Neural cell (in vitro differentiated cells): Measurements from ENCODE around the gene AS3MT. TPM values are rescaled to one million over a fixed set of nuclear protein-coding genes. Genes with fewer than 3 reads are reported as not detected.
A peak's percentile ranks its signal among the peaks of the same experiment; 100 is the strongest.

Experiments used
- H2AFZ ChIP-seq: fragments of 200-600, 300-800 bp; sonication (generic), shearing (Covaris generic); 2 replicates; pipeline ENCODE4 v1.6.0; 2014; ENCODE audit warnings: low read depth, mild to moderate bottlenecking, antibody characterized with exemption, low read length, moderate library complexity
- H3F3A ChIP-seq: fragments of 200-600 bp; shearing (Covaris generic); 2 replicates; pipeline ENCODE4 v1.6.1; 2016; ENCODE audit warnings: mild to moderate bottlenecking, moderate library complexity, mixed read lengths, antibody characterized with exemption, low read length; ENCODE audit not compliant: insufficient read depth, poor library complexity, severe bottlenecking
- H3K27ac ChIP-seq: fragments of 200-600, 300-800 bp; sonication (generic), shearing (Covaris generic); 2 replicates; pipeline ENCODE4 v1.5.1; 2014; ENCODE audit warnings: mild to moderate bottlenecking, low read length, moderate library complexity
- H3K27me3 ChIP-seq: fragments of 300-800, 200-600 bp; sonication (generic), shearing (Covaris generic); 2 replicates; pipeline ENCODE4 v1.6.0; 2014; ENCODE audit warnings: mild to moderate bottlenecking, low read depth, low read length, moderate library complexity; ENCODE audit not compliant: insufficient read depth
- H3K36me3 ChIP-seq: fragments of 300-800, 200-600 bp; sonication (generic), shearing (Covaris generic); 2 replicates; pipeline ENCODE4 v1.5.1; 2014; ENCODE audit warnings: mild to moderate bottlenecking, antibody characterized with exemption, low read length, moderate library complexity; ENCODE audit not compliant: insufficient read depth
- H3K4me2 ChIP-seq: fragments of 300-800, 200-600 bp; sonication (generic), shearing (Covaris generic); 2 replicates; pipeline ENCODE4 v1.6.0; 2014; ENCODE audit warnings: mild to moderate bottlenecking, low read length
- H3K4me3 ChIP-seq: fragments of 300-800, 200-600 bp; sonication (generic), shearing (Covaris generic); 2 replicates; pipeline ENCODE4 v1.5.1; 2014; ENCODE audit warnings: mild to moderate bottlenecking, low read length, moderate library complexity
- H3K79me2 ChIP-seq: fragments of 200-600 bp; shearing (Covaris generic); replicated peaks from 2 replicates; pipeline ENCODE4 v1.6.0; 2014; ENCODE audit warnings: mild to moderate bottlenecking, low read length, moderate library complexity; ENCODE audit not compliant: insufficient read depth
- H3K9ac ChIP-seq: fragments of 300-800, 200-600 bp; sonication (generic), shearing (Covaris generic); 2 replicates; pipeline ENCODE4 v1.6.1; 2016; ENCODE audit warnings: mild to moderate bottlenecking, low read length, mixed read lengths
- H3K9me2 ChIP-seq: fragments of 200-600 bp; shearing (Covaris generic); 2 replicates; pipeline ENCODE4 v1.6.1; 2016; ENCODE audit warnings: mild to moderate bottlenecking, low read length, mixed read lengths; ENCODE audit not compliant: insufficient read depth
- H3K9me3 ChIP-seq: fragments of 200-600, 300-800 bp; sonication (generic), shearing (Covaris generic); 2 replicates; pipeline ENCODE4 v1.6.1; 2016; ENCODE audit warnings: mild to moderate bottlenecking, mixed run types, low read length, moderate library complexity, mixed read lengths
- H4K20me1 ChIP-seq: fragments of 200-600 bp; shearing (Covaris generic); 2 replicates; pipeline ENCODE4 v1.6.1; 2016; ENCODE audit warnings: mild to moderate bottlenecking, mixed run types; ENCODE audit not compliant: insufficient read depth
- EP300 ChIP-seq: fragments of 450-650 bp; conservative IDR thresholded peaks from 2 replicates; pipeline ENCODE4 v1.6.1; 2014; ENCODE audit warnings: antibody characterized with exemption, mild to moderate bottlenecking, moderate library complexity; ENCODE audit not compliant: poor library complexity, severe bottlenecking
- EZH2 ChIP-seq: fragments of 200-600, 300-800 bp; shearing (Covaris generic), sonication (generic); IDR thresholded peaks from 2 replicates; pipeline ENCODE4 v1.6.1; 2014; ENCODE audit warnings: antibody characterized with exemption, low read length, borderline replicate concordance, mild to moderate bottlenecking; ENCODE audit not compliant: insufficient read depth, poor library complexity, severe bottlenecking
- MXI1 ChIP-seq: fragments of 450-650 bp; conservative IDR thresholded peaks from 2 replicates; pipeline ENCODE4 v1.6.1; 2014; ENCODE audit warnings: antibody characterized with exemption, mild to moderate bottlenecking; ENCODE audit not compliant: poor library complexity, severe bottlenecking
- POLR2AphosphoS5 ChIP-seq: IDR thresholded peaks from 2 replicates; pipeline ENCODE4 v1.6.1; 2012
- RAD21 ChIP-seq: fragments of 450-650 bp; conservative IDR thresholded peaks from 2 replicates; pipeline ENCODE4 v1.6.1; 2014; ENCODE audit warnings: antibody characterized with exemption, mild to moderate bottlenecking, moderate library complexity
- REST ChIP-seq: IDR thresholded peaks from 2 replicates; pipeline ENCODE4 v1.6.1; 2012; ENCODE audit warnings: borderline replicate concordance
- SMC3 ChIP-seq: fragments of 450-650 bp; conservative IDR thresholded peaks from 2 replicates; pipeline ENCODE4 v1.6.1; 2014; ENCODE audit warnings: antibody characterized with exemption, mild to moderate bottlenecking, moderate library complexity; ENCODE audit not compliant: poor library complexity
- TAF1 ChIP-seq: IDR thresholded peaks from 2 replicates; pipeline ENCODE4 v1.6.1; 2012; ENCODE audit warnings: low read depth
- polyA plus RNA-seq: library from polyadenylated mRNA; depleted of rRNA; stranded (reverse); fragments of >200 nt; gene quantifications from 2 replicates; pipeline ENCODE4 v1.2.3, GENCODE V29; 2014
- TF ChIP-seq, protein P1 (sequence below): fragments of 450-650 bp; IDR thresholded peaks from 2 replicates; pipeline ENCODE4 v1.5.1; 2014; ENCODE audit warnings: antibody characterized with exemption, mild to moderate bottlenecking, moderate library complexity; ENCODE audit not compliant: poor library complexity, severe bottlenecking

Gene AS3MT
- polyA plus RNA-seq, 1 donor from 2014 or later = 17.6 TPM

GRCh38 chr10:102870221-102870620 lies 951 bp downstream of the AS3MT start:
- Histone ChIP-seq H3K27me3 (no peaks in the 10 kb centered on the region), H3K9me2 (no peaks in the 10 kb centered on the region), H3K9ac (peak overlapping the region; percentile 55), H3K9me3 (no peaks in the 10 kb centered on the region), H3K4me3 (peak overlapping the region; percentile 65), H2AFZ (peak overlapping the region; percentile 30), H3K4me2 (peak overlapping the region; percentile 62), H3K79me2 (no peaks in the 10 kb centered on the region), H3F3A (no peaks in the 10 kb centered on the region), H3K27ac (no peak overlapping the region), H3K36me3 (no peaks in the 10 kb centered on the region), H4K20me1 (no peaks in the 10 kb centered on the region)
- TF ChIP-seq REST = no peak
- TF ChIP-seq EZH2 = no peak
- no peak for TF ChIP-seq RAD21
- TF ChIP-seq EP300 = no peak
- TF ChIP-seq, protein P1, sequence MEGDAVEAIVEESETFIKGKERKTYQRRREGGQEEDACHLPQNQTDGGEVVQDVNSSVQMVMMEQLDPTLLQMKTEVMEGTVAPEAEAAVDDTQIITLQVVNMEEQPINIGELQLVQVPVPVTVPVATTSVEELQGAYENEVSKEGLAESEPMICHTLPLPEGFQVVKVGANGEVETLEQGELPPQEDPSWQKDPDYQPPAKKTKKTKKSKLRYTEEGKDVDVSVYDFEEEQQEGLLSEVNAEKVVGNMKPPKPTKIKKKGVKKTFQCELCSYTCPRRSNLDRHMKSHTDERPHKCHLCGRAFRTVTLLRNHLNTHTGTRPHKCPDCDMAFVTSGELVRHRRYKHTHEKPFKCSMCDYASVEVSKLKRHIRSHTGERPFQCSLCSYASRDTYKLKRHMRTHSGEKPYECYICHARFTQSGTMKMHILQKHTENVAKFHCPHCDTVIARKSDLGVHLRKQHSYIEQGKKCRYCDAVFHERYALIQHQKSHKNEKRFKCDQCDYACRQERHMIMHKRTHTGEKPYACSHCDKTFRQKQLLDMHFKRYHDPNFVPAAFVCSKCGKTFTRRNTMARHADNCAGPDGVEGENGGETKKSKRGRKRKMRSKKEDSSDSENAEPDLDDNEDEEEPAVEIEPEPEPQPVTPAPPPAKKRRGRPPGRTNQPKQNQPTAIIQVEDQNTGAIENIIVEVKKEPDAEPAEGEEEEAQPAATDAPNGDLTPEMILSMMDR = no peak
- no peak for TF ChIP-seq SMC3
- TF ChIP-seq POLR2AphosphoS5 = no peak
- no peak for TF ChIP-seq TAF1
- no peak for TF ChIP-seq MXI1

- H3K9me2 ChIP-seq = no peaks in the 10 kb centered on the region
- no peak overlapping the region for H3K9ac ChIP-seq
- H3K4me2 ChIP-seq = no peak overlapping the region
- H3K27ac ChIP-seq = no peak overlapping the region
- H2AFZ ChIP-seq = no peak overlapping the region
- no peaks in the 10 kb centered on the region for H3F3A ChIP-seq
- H3K79me2 ChIP-seq = no peaks in the 10 kb centered on the region
- no peaks in the 10 kb centered on the region for H3K27me3 ChIP-seq
- TF ChIP-seq EP300 (no peak), EZH2 (no peak), SMC3 (no peak), REST (no peak), POLR2AphosphoS5 (no peak)
- no peaks in the 10 kb centered on the region for H4K20me1 ChIP-seq
- no peaks in the 10 kb centered on the region for H3K36me3 ChIP-seq
- H3K9me3 ChIP-seq = no peaks in the 10 kb centered on the region
- no peak overlapping the region for H3K4me3 ChIP-seq
Measured at GRCh38 chr10:102872163-102872562, 2.9 kb downstream of the AS3MT start.
